ENCODE results near the gene CXCR6.
A peak's percentile ranks its signal among the peaks of the same experiment; 100 is the strongest.

The CXCR6 gene

GRCh38 chr3:45967724-45968123 is 24.5 kb downstream of the CXCR6 start:
- H3K4me1 Mint-ChIP-seq = peaks cover 20% of the 10 kb centered on the region
- H3K27me3 Mint-ChIP-seq (ENCODE audit: low read depth, poor library complexity) = no peaks in the 10 kb centered on the region
- H3K36me3 Mint-ChIP-seq (ENCODE audit: low read depth) = peaks cover 58% of the 10 kb centered on the region
- DNase-seq = no peak
- H3K9me3 Mint-ChIP-seq = no peaks in the 10 kb centered on the region
- H3K4me3 Mint-ChIP-seq = no peak overlapping the region
- TF ChIP-seq CTCF (IDR thresholded peaks at IDR 0.05) = no peak
- H3K27ac Mint-ChIP-seq = peak overlapping the region; percentile 68

- Mint-ChIP-seq H3K27ac (peak overlapping the region; percentile 68), H3K27me3 (ENCODE audit: low read depth, poor library complexity) (no peaks in the 10 kb centered on the region), H3K36me3 (ENCODE audit: low read depth) (peaks cover 58% of the 10 kb centered on the region), H3K4me3 (no peak overlapping the region), H3K4me1 (peaks cover 20% of the 10 kb centered on the region), H3K9me3 (no peaks in the 10 kb centered on the region)
- TF ChIP-seq CTCF (IDR thresholded peaks at IDR 0.05) = no peak
- no peak for DNase-seq
These were observed 24.9 kb downstream of the CXCR6 start for GRCh38 chr3:45968149-45968548.

GRCh38 chr3:45968706-45969105 is 25.4 kb downstream of the CXCR6 start:
- no peaks in the 10 kb centered on the region for H3K9me3 Mint-ChIP-seq
- peaks cover 20% of the 10 kb centered on the region for H3K4me1 Mint-ChIP-seq
- DNase-seq = no peak
- TF ChIP-seq CTCF (IDR thresholded peaks at IDR 0.05) = no peak
- no peaks in the 10 kb centered on the region for H3K27me3 Mint-ChIP-seq (ENCODE audit: low read depth, poor library complexity)
- H3K27ac Mint-ChIP-seq = peak overlapping the region; percentile 68
- no peak overlapping the region for H3K4me3 Mint-ChIP-seq
- H3K36me3 Mint-ChIP-seq (ENCODE audit: low read depth) = peaks cover 57% of the 10 kb centered on the region

GRCh38 chr3:45969116-45969515 is 25.9 kb downstream of the CXCR6 start:
- Mint-ChIP-seq H3K9me3 (no peaks in the 10 kb centered on the region), H3K4me3 (no peak overlapping the region), H3K27me3 (ENCODE audit: low read depth, poor library complexity) (no peaks in the 10 kb centered on the region), H3K27ac (no peak overlapping the region), H3K4me1 (peaks cover 20% of the 10 kb centered on the region), H3K36me3 (ENCODE audit: low read depth) (peaks cover 53% of the 10 kb centered on the region)
- DNase-seq = no peak
- no peak for TF ChIP-seq CTCF (IDR thresholded peaks at IDR 0.05)

GRCh38 chr3:45969953-45970352 is 26.7 kb downstream of the CXCR6 start:
- Mint-ChIP-seq H3K27me3 (ENCODE audit: low read depth, poor library complexity) (no peaks in the 10 kb centered on the region), H3K4me3 (no peak overlapping the region), H3K36me3 (ENCODE audit: low read depth) (peaks cover 47% of the 10 kb centered on the region), H3K4me1 (peaks cover 20% of the 10 kb centered on the region), H3K9me3 (no peaks in the 10 kb centered on the region), H3K27ac (no peak overlapping the region)
- no peak for DNase-seq
- TF ChIP-seq CTCF (IDR thresholded peaks at IDR 0.05) = no peak

GRCh38 chr3:45972534-45973402 is 29.5 kb downstream of the CXCR6 start:
- H3K27ac Mint-ChIP-seq = peak overlapping the region; percentile 81
- TF ChIP-seq CTCF (IDR thresholded peaks at IDR 0.05) = no peak
- peaks cover 44% of the 10 kb centered on the region for H3K36me3 Mint-ChIP-seq (ENCODE audit: low read depth)
- H3K9me3 Mint-ChIP-seq = no peaks in the 10 kb centered on the region
- peaks cover 9% of the 10 kb centered on the region for H3K4me1 Mint-ChIP-seq
- H3K4me3 Mint-ChIP-seq = no peak overlapping the region
- no peak for DNase-seq
- H3K27me3 Mint-ChIP-seq (ENCODE audit: low read depth, poor library complexity) = no peaks in the 10 kb centered on the region
